ENCODE results near the gene KHDRBS1.
A peak's percentile ranks its signal among the peaks of the same experiment; 100 is the strongest.
"Not testable (repeated sequence)": the region's sequence is repeated elsewhere in the genome, so short reads cannot be mapped to it uniquely, and the experiment has no call there.

Gene KHDRBS1

DNA sequence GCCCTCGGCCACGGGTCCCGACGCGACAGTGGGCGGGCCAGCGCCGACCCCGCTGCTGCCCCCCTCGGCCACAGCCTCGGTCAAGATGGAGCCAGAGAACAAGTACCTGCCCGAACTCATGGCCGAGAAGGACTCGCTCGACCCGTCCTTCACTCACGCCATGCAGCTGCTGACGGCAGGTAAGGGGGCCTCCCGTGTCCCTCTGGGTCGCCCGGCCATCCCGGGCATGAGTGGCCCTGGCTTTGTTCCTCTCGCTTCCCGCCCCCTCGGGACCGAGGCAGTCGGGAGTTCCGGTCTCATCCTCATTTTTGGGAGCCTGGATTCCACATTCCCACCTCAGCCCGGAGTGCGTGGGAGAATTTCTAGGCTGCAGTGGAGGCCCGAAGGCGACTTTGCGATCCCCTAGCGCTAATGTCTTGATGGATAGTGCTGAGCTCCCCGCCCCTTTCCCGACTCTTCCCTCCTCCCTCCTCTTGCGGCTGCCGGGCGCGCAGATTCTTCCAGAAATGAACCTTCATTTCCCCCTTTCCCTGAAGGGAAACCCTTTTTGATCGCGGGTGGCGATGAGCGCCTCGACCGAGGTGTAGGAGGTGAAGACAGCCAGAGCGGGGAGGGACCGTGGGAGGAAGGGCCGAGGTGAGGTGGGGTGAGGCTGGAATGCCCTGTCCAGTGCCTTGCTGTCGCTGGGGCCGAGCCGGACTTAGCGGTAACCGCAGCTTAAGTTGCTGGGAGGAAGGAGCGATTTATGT, 705 bp downstream of the KHDRBS1 start:
- DNase-seq = peak in 1 of 2 experiments; percentile 16

DNA sequence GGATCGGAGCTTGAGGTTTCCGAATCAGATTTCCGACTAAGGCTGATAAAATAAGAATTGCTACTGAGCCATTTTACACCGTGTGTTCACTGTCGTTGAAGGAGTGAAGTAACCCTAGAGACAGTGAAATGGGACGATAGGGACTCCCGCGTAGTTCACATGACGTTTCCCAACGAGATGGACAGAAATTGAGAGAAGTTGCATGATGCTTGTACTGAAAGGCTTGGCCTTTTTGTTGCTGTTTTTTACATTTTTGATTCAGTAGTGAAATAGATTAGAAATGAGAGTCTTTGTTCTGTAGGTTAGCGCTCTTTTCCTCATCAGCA, 1.2 kb downstream of the KHDRBS1 start:
- DNase-seq = no peak

GRCh38 chr1:32020339-32020738, 6.7 kb downstream of the KHDRBS1 start:
- peak; percentile 6 to 15 for DNase-seq

DNA sequence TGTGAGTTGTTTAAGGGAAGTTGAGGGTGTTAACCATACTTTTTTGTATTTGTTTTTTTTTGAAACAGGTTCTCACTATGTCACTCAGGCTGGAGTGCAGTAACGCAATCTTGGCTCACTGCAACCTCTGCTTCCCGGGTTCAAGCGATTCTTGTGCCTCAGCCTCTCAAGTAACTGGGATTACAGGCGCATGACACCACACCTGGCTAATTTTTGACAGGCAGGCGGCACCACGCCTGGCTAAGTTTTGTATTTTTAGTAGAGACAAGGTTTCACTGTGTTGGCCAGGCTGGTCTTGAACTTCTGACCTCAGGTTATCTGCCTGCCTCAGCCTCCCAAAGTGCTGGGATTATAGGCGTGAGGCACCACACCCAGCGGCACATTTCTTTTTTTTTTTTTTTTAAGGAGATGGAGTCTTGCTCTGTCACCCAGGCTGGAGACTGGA, 7.9 kb downstream of the KHDRBS1 start:
- DNase-seq = not testable (repeated sequence)

DNA sequence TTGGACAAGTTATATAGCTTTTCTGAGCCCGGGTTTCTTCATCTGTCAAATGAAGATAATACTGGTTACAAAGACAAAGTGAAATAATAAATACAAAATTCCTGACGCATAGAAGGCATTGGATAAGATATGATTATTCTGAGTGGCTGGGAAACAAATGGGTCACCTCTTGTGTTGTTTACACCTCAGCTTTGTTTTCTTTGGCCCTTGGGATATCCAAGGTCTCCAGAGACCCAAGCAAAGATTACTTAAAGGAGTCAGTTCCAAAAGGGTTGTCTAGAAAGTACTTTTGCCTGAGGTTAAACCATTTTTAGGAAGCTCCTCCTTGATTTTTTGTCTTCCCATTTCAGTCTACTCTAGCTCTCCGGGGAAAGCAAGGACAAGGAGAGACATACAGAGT, 9.7 kb downstream of the KHDRBS1 start:
- no peak for DNase-seq

- DNase-seq = no peak
Observed at GRCh38 chr1:32025515-32025914, 11.8 kb downstream of the KHDRBS1 start.

GRCh38 chr1:32028746-32029145, 15.1 kb downstream of the KHDRBS1 start:
- no peak for DNase-seq

- no peak for DNase-seq
Observed at GRCh38 chr1:32031578-32032274, 18.1 kb downstream of the KHDRBS1 start.

GRCh38 chr1:32032275-32032615, 18.6 kb downstream of the KHDRBS1 start:
- DNase-seq = no peak

GRCh38 chr1:32035119-32035518, 21.5 kb downstream of the KHDRBS1 start:
- DNase-seq = no peak

DNA sequence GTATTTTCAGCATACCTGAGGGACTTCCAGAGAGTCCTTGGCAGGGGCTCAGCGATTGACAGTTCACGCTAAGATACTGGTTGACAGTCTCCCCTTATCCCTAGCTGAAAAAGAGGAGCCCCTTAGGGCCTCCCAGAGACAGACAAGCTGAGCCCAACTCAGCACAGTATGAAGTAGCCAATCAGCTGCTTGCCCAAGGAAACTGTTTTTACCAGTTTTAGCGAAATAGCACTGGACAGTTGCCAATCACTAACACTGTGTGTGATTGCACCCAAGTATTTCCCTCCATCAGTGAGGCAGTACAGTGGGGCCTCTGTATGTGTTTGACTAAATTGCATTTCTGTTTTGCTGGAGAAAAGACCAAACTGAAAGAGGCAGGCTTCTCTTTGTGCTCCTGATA, 27.0 kb downstream of the KHDRBS1 start:
- DNase-seq = no peak

- no peak for DNase-seq
Observed at GRCh38 chr1:32042330-32042729, 28.7 kb downstream of the KHDRBS1 start.

DNA sequence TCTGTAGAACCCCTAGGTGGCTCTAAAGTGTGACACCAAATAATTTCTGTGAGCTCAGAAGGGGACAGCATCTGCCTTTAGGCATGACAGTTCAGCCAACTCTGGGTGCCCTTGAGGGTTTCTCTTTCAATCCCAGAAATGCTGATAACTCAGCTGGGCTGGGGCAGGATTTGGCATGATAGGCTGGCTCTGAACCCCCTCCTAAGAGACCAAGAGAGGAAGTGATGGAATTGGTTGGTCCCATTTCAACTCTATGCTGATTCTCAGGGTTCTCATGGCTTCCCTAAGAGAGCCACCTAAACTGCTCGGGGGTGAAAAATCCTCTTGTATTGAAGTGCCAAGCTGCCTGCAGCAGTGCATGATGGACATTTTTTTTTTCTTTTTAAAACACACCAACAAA, 30.6 kb downstream of the KHDRBS1 start:
- no peak for DNase-seq

DNA sequence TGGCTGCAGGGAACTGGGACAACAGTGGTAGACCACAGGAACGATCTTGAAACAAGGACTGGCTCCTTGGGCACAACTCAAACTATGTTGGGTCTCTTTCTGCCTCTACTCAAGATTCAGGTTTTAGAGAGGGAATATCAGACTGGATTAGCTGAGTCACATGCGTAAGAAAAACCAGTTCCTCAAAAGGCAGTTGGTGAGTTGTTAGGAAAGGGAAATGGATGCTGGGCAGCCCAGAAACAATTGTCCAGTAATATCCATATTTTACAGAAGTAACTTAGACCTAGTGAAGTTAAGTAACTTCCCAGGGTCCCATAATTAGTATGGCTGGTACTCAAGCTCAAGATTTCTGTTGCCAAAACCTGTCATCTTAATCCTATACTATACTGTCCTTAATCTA, 32.1 kb downstream of the KHDRBS1 start:
- peak; percentile 45 to 59 for DNase-seq

- DNase-seq = no peak
Observed at GRCh38 chr1:32047701-32048100, 34.0 kb downstream of the KHDRBS1 start.

GRCh38 chr1:32048440-32048839, 34.8 kb downstream of the KHDRBS1 start:
- DNase-seq = no peak

DNA sequence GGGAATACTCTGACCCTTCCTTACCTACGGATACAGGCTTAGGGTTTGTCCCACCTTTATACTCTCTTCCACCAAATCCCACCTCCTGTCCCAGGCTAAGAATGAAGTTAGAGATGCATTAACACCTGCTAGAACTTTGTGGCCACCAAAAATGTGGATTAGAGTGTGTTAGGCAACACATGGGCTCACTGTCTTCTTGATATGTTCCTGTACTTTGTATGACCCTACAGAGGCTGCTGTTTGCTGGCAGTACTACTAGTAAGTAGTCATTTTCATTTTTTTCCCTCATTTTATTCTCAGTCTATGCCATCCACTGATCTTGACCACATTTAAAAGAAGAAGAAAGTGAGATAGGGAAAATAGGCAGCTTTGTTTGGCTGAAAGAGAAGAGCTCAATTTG, 38.0 kb downstream of the KHDRBS1 start:
- DNase-seq = no peak

- no peak for DNase-seq
Observed at GRCh38 chr1:32052887-32053286, 39.2 kb downstream of the KHDRBS1 start.

- no peak for DNase-seq
Observed at GRCh38 chr1:32055416-32055815, 41.7 kb downstream of the KHDRBS1 start.

- DNase-seq = no peak
Observed at GRCh38 chr1:32056598-32056997, 42.9 kb downstream of the KHDRBS1 start.

- no peak for DNase-seq
Observed at GRCh38 chr1:32060914-32061313, 47.2 kb downstream of the KHDRBS1 start.

- no peak for DNase-seq
Observed at GRCh38 chr1:32062867-32063230, 49.2 kb downstream of the KHDRBS1 start.

DNA sequence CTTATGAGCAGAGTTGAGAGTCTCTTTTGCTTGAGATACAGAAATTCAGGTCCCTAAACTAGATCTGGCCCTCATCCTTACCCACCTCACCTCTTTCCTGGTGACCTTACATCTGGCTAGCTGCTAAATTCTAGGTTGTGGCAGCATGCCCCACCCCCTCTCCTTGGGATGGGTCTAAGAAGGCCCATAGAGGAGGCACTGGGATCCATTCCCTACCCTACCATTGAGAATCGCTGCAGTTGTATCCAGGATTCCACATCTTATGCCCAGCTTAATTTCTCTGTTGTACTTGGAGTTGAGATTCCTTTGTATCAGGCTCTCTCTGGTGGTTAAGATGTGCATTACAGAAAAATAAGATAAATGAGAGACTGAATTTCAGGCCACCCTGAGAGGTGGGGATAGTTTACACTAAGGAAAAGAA, 49.6 kb downstream of the KHDRBS1 start:
- peak; percentile 40 to 44 for DNase-seq

GRCh38 chr1:32065613-32066488, 52.2 kb downstream of the KHDRBS1 start:
- not testable (repeated sequence) for DNase-seq
